GM21619 (cell line): ENCODE results near the gene COL5A1.
"Not testable (repeated sequence)": the region's sequence is repeated elsewhere in the genome, so short reads cannot be mapped to it uniquely, and the experiment has no call there.

Experiments
- ATAC-seq: cut with Tn5 transposase; IDR thresholded peaks from one replicate; pipeline ENCODE4 v1.9.1; 2021; ENCODE audit not compliant: unreplicated experiment

Gene COL5A1

DNA sequence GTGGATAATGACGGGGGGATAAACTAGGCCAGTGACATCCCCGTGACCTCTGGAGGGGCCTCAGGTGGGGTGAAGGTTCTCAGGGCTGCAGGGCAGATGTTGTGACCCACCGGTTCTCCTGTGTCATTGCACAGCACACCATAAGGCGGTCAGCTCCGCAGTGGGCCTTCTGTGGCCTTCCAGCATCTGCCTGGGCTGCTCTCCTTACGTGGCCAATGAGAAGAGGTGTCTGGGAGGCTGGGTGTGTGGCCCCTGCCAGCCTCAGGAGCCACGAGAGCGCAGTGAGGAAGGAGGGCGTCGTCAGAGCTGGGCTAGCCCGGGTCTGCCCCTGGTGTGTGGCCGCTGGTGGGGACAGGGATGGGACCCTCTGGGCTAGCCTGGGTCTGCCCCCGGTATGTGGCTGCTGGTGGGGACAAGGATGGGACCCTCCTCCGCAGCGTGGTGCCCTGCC lies 48.7 kb downstream of the COL5A1 start:
- ATAC-seq: no peak

DNA sequence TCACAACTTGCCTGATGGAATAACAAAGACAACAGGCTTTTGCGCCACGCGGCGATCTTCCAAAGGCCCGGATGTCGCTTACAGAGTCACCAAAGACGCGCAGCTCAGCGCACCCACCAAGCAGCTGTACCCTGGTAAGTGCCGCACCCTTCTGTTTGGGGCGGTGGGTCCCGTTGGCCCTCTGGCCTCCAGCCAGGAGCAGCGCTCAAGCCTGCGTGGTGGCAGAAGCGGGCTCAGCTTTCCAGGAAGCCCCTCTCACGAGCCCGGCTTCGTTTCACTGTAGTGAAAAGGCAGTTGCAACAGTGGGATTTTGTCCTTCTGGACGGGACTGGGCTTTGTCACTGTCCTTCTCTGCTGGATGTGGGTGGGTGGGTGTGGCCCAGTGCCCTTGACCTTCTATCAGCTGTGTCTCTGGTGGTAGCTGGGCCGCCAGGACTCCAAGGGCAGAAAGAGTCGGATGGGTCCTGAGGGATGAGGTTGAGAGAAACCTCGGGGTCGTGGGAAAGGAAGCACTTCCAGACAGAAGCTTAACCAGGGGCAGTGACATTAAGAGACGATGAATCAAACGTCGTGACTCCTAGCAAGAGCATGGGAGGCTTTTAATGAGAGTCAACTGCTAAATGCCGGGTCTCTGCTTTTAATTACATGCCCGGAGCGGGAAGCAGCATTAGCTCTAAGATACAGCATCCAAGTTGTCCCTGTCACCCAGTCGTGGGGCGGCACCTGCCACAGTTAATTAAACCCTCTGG lies 49.5 kb downstream of the COL5A1 start:
- no peak for ATAC-seq

- no peak for ATAC-seq
These were observed 50.3 kb downstream of the COL5A1 start for GRCh38 chr9:134691695-134692572.

DNA sequence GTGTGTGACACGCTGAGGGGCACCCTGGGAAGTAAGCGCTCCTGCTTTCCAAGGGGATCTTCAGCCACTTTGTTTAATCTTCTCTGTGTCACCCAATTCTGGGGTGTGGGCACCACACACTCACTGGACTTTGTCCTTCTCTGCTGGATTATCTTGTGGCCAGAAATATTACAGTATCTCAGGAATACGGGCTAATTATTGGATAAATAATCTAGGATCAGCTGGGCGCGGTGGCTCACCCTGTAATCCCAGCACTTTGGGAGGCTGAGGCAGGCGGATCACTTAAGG lies 50.9 kb downstream of the COL5A1 start:
- ATAC-seq: no peak

DNA sequence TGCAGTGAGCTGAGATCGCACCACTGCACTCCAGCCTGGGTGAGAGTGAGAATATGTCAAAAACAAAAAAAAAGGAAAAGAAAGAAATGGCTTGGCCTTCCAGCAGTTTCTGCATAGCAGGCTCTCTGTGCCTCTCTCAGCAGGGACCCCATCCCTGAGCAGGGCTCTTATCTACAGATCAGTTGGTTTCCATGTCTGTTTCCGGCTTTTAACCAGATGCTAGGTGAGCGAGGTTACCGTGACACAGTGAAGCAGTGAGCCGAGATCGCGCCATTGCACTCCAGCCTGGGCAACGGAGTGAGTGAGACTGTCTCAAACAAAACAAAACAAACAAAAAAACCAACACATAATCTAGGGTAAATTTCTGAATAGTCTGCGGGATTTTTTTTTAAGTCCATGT lies 51.4 kb downstream of the COL5A1 start:
- ATAC-seq: no peak

DNA sequence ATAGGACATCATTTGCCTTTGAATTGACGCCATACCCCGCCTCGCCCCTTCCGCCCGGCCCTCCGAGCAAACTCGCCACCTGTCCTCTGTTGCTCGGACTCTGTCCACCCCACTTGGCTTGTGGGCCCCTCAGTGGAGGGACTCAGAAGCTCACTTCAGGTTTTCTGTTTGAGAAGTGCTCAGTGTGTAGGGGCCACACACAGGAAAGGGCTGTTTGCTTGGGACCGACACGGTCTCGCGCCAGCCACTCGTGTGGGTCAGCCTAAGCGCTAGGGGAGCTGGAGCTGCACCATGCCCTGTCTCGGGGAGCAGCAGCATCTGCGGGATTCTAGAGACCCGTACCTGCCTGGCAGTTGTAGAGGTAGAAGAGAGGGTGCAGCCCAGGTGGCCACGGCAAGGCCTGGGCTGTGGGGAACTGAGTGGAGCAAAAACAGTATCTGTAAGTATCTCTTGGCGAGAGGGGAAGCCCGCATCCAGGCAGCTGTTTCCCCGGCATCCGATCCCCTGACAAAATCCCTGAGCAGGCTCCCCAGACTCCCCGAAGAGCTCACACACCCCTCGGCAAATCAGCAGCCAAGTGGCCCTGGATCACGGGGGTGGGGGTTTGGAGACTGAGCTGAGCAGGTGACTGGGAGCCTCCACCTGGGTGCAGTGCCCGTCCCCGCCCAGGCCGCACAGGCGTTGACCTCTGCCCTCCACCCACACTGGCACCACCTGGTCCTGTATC lies 52.2 kb downstream of the COL5A1 start:
- no peak for ATAC-seq

DNA sequence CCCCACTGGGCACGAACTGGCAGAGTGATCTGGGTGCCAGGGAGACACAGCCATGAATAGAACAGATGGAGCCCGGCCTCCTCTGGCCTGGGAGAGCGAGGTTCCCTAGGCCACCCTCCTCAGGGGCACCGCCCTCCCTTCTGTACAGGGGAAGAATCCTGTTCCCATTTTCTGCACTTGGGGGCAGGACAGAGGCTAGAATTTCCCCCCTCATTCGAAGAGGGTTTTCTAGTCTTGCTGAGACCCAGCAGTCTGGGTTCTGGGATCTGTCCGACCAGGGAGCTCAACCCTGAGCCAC lies 52.7 kb downstream of the COL5A1 start:
- ATAC-seq: no peak

DNA sequence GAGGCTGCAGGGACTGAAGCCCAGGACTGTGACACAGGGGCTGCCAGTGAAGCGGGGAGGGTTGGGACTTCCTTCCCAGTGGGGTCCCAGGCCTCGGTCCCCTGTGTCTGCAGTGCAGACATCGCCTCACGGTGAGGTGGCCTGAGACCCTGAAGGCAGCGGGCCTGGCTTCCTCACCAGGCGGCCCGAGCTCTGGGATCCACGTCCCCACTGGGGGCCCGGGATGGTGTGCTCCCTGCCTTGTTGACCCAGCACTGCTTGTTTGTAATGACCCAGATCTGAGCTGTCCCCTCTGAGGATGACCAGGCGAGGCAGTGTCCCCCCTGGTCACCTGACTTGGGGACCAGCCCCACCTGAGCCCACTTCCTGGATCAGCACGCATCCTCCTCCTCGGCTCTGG lies 53.1 kb downstream of the COL5A1 start:
- ATAC-seq: no peak

DNA sequence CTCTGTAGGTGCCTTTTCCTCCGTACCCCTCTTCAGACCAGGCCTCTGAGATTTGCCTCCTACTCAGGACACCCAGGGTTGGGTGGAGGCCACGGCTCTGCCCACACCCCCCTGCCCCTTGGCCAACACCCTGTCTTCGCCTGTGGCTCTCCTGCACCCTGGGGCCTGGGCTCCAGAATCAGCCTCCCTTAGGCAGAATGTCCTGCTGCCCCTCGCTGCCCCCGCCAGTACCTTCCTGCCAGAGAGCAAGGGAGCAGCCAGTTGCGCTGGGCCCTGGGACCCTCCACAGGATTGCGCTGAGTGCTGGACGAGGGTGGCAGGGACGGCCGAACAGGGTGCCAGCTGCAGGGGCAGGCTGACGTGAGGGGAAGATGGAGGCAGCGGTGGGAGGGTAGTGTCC lies 53.5 kb downstream of the COL5A1 start:
- no peak for ATAC-seq

- ATAC-seq: no peak
These were observed 54.8 kb downstream of the COL5A1 start for GRCh38 chr9:134696433-134696832.

DNA sequence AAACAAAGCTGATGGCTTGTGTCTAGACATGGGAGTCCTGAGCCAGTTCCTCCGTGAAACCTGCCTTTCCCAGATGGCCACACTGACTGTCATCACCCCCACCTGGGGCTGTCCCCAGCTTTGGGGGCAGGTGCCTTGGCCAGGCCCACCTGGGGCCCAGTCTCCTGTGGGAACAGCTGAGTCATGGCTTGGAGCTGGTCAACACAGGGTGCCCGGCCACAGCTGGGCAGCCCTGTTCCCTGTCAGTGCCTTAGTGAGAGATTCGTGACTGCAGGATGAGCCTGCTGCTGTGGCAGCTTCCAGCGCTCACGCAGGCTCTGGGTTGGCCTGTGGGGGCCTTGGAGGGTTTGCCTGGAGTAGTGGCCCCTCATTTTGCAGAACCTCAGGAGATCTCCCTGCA lies 56.5 kb downstream of the COL5A1 start:
- no peak for ATAC-seq

- ATAC-seq: no peak
These were observed 57.2 kb downstream of the COL5A1 start for GRCh38 chr9:134698587-134699342.

- ATAC-seq: no peak
These were observed 57.7 kb downstream of the COL5A1 start for GRCh38 chr9:134699343-134699740.

GRCh38 chr9:134700636-134701350 lies 59.2 kb downstream of the COL5A1 start:
- ATAC-seq: no peak

DNA sequence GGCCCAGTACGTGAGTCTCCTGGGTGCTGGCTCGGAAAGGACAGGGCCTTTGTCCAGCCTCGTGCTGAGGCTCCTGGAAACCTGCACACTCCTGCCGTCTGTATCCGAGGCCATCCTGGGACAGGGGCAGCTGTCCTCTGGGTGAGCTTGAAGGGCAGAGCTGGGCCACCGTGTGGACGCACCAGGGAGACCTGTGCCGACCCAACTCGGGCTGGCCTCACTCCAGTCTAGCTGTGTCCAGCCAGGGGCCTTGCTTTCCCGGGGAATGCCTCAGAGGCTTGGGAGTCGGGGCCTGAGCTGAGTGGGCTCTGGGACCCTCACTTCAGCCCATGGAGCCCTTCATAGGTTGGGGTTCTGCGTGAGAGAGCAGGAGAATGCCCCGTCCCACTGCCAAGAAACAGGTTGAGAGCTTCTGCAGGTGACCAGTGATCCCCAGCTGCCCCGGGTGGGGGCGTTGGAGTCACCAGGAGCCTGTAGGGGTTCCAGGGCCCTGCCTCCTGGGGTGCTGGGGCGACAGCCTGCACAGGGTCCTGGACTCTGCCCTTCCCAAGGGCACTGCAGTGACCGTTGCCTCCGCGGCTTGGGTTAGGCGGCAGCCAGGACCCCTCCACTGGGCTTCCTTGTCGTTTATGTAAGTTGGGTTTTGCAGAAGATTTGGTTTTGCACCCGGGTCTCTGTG lies 60.1 kb downstream of the COL5A1 start:
- no peak for ATAC-seq

DNA sequence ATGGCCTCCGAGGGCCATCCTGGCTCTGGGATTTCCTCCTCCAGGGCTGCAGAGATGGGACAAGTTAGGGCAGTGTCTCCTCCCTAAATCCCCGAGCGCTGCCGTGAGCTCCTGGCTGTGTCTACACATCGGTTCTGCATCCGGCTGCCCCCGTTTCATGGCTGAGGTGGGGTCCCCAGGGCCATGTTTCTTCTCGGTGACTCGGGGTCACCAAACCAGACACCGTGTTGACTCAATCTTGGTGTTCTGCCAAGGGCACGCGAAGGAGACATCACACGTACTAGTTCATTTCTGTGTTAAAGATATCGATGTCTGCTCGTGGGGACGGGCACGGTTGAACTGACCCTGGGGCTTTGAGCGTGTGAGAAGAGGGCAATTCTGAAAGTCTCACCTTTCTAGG lies 60.7 kb downstream of the COL5A1 start:
- ATAC-seq: no peak

GRCh38 chr9:134703730-134704114 lies 62.1 kb downstream of the COL5A1 start:
- ATAC-seq: not testable (repeated sequence)

DNA sequence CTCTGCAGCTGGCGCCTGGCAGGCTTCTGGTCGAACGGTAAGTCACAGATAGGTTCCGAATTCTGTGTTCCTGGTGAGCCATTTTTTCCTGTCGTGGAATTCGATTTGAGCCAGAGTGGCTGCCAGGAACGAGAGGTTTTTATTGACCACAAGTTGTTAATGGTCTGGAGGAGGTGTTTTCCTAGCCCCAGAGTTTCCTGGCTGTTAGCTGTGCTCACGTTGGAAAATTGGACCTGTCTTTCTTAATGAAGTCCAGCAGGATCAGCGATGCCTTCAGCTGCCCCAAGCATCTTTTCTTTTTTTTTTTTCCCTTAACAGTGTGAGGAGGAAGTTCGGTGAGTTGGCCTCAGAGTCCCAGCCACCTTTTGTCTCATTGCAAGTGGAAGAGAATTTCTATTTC lies 62.9 kb downstream of the COL5A1 start:
- ATAC-seq: no peak

GRCh38 chr9:134705786-134706185 lies 64.2 kb downstream of the COL5A1 start:
- no peak for ATAC-seq

- ATAC-seq: no peak
These were observed 64.9 kb downstream of the COL5A1 start for GRCh38 chr9:134706522-134706921.
